Retina (tissue), 1 donor: ENCODE data around the gene GOLGA8M.
"Not testable (repeated sequence)": the region's sequence is repeated elsewhere in the genome, so short reads cannot be mapped to it uniquely, and the experiment has no call there.

Source experiments
- DNase-seq: peaks from one replicate; pipeline ENCODE4 v3.0.0-alpha.2; 2016

The GOLGA8M gene

DNA sequence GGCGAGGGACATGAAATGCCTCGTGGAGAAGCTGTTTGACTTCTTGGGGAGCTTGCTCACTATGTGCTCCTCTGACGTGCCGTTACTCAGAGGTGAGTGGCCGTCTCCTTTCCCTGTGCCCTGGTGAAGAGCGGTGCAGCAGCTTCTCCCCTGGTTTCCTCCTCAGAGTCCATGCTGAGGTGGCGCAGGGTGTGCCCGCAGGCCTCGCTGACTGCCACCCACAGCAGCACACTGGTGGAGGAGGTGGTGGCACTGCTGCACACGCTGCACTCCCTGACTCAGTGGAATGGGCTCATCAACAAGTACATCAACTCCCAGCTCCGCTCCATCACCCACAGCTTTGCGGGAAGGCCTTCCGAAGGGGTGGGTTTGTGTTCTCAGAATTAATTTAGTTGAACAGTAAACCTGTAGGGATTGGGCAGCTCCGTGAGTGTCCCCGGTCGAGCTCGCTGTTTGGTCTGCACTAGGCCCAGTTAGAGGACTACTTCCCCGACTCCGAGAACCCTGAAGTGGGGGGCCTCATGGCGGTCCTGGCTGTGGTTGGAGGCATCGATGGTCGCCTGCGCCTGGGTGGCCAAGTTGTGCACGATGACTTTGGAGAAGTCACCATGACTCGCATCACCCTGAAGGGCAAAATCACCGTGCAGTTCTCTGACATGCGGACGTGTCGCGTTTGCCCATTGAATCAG is 56.7 kb downstream of the GOLGA8M start:
- DNase-seq: not testable (repeated sequence)

DNA sequence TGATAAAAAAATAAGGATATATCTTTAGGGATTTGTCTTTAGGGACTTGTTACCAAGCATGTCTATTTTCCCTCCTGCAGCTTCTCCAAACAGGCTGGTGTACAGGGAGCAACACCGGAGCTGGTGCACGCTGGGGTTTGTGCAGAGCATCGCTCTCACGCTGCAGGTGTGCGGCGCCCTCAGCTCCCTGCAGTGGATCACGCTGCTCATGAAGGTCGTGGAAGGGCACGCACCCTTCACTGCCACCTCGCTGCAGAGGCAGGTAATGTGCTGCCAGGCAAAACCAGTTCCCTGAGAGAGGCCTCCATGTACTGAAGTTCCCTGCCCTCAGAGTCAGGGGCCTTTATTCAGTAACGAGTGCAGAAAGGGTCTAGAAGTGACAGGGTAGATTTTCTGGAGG is 58.0 kb downstream of the GOLGA8M start:
- DNase-seq: not testable (repeated sequence)

DNA sequence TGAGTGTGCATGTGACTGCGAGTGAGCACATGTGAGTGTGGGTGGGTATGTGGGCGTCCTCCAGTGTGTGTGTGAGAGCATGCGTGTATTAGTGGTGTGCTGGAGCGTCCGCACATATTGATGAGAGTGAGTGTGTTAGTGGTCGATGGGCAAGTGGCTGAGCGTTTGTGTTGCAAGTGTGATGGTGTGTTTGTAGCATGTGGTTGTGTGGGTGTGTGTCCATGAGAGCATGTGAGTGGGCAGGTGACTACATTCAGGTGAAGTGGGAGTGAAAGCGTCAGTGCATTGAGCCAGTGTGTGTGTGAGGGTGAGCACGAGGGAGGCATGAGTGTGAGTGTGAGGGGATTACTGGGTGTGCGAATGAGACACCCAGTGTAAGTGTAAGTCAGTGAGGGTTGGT is 59.7 kb downstream of the GOLGA8M start:
- not testable (repeated sequence) for DNase-seq
